ENCODE results near the gene SYNGR4.
A peak's percentile ranks its signal among the peaks of the same experiment; 100 is the strongest.

DNA sequence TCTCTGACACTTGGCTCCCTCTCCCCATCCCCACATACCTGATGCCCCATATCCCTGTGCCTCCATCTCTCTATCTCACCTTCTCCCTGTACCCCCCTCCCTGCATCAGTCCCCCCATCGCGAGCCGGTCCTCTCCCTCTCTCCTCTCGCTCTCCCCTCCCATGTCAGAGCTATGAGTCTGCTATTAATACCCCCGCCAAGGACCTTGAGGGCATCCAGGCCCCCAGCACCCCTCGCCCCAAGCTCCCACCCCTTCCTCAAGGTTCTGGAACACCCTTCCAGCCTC, 30.9 kb downstream of the SYNGR4 start:
- TF ChIP-seq, protein P1, sequence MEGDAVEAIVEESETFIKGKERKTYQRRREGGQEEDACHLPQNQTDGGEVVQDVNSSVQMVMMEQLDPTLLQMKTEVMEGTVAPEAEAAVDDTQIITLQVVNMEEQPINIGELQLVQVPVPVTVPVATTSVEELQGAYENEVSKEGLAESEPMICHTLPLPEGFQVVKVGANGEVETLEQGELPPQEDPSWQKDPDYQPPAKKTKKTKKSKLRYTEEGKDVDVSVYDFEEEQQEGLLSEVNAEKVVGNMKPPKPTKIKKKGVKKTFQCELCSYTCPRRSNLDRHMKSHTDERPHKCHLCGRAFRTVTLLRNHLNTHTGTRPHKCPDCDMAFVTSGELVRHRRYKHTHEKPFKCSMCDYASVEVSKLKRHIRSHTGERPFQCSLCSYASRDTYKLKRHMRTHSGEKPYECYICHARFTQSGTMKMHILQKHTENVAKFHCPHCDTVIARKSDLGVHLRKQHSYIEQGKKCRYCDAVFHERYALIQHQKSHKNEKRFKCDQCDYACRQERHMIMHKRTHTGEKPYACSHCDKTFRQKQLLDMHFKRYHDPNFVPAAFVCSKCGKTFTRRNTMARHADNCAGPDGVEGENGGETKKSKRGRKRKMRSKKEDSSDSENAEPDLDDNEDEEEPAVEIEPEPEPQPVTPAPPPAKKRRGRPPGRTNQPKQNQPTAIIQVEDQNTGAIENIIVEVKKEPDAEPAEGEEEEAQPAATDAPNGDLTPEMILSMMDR (IDR thresholded peaks at IDR 0.05), result no peak
- TF ChIP-seq EZH2 (IDR thresholded peaks at IDR 0.05), result peak; percentile 66

Measured in neural progenitor cell (in vitro differentiated cells).